HG03432 (cell line): ENCODE results near the gene ZNF438.

Experiments used
- ATAC-seq: cut with Tn5 transposase; IDR thresholded peaks from one replicate; pipeline ENCODE4 v1.9.1; 2021; ENCODE audit warnings: mild to moderate bottlenecking, moderate library complexity; ENCODE audit not compliant: unreplicated experiment

Gene ZNF438

GRCh38 chr10:30894221-30894620, 137.4 kb downstream of the ZNF438 start:
- no peak for ATAC-seq

GRCh38 chr10:30893208-30893607, 138.5 kb downstream of the ZNF438 start:
- ATAC-seq: no peak

- no peak for ATAC-seq
Observed at GRCh38 chr10:30887839-30888238, 143.8 kb downstream of the ZNF438 start.

GRCh38 chr10:30885423-30885822, 146.2 kb downstream of the ZNF438 start:
- ATAC-seq: no peak

- ATAC-seq: no peak
Observed at GRCh38 chr10:30883751-30884150, 147.9 kb downstream of the ZNF438 start.

GRCh38 chr10:30883116-30883515, 148.5 kb downstream of the ZNF438 start:
- no peak for ATAC-seq

GRCh38 chr10:30882281-30882680, 149.4 kb downstream of the ZNF438 start:
- no peak for ATAC-seq

GRCh38 chr10:30878920-30879319, 152.7 kb downstream of the ZNF438 start:
- no peak for ATAC-seq

- no peak for ATAC-seq
Observed at GRCh38 chr10:30877111-30877510, 154.6 kb downstream of the ZNF438 start.

- ATAC-seq: no peak
Observed at GRCh38 chr10:30873411-30873810, 158.3 kb downstream of the ZNF438 start.

GRCh38 chr10:30870896-30871295, 160.8 kb downstream of the ZNF438 start:
- no peak for ATAC-seq

GRCh38 chr10:30869566-30869965, 162.1 kb downstream of the ZNF438 start:
- no peak for ATAC-seq

GRCh38 chr10:30868611-30869010, 163.1 kb downstream of the ZNF438 start:
- ATAC-seq: no peak

- ATAC-seq: no peak
Observed at GRCh38 chr10:30866896-30867295, 164.8 kb downstream of the ZNF438 start.

GRCh38 chr10:30865141-30865926, 166.3 kb downstream of the ZNF438 start:
- ATAC-seq: no peak

- no peak for ATAC-seq
Observed at GRCh38 chr10:30863516-30864210, 168.0 kb downstream of the ZNF438 start.

GRCh38 chr10:30862486-30862885, 169.2 kb downstream of the ZNF438 start:
- ATAC-seq: no peak

GRCh38 chr10:30861976-30862375, 169.7 kb downstream of the ZNF438 start:
- ATAC-seq: no peak

GRCh38 chr10:30861221-30861620, 170.4 kb downstream of the ZNF438 start:
- ATAC-seq: no peak

GRCh38 chr10:30858499-30858898, 173.2 kb downstream of the ZNF438 start:
- ATAC-seq: no peak

- no peak for ATAC-seq
Observed at GRCh38 chr10:30857803-30858202, 173.9 kb downstream of the ZNF438 start.

GRCh38 chr10:30855131-30855530, 176.5 kb downstream of the ZNF438 start:
- no peak for ATAC-seq
